ENCODE measurements around the gene KCNJ10.

KCNJ10 gene

GRCh38 chr1:160099716-160100375 is 29.9 kb upstream of the KCNJ10 start:
- DNase-seq (ENCODE audit: low read depth, low spot score), result no peak

DNA sequence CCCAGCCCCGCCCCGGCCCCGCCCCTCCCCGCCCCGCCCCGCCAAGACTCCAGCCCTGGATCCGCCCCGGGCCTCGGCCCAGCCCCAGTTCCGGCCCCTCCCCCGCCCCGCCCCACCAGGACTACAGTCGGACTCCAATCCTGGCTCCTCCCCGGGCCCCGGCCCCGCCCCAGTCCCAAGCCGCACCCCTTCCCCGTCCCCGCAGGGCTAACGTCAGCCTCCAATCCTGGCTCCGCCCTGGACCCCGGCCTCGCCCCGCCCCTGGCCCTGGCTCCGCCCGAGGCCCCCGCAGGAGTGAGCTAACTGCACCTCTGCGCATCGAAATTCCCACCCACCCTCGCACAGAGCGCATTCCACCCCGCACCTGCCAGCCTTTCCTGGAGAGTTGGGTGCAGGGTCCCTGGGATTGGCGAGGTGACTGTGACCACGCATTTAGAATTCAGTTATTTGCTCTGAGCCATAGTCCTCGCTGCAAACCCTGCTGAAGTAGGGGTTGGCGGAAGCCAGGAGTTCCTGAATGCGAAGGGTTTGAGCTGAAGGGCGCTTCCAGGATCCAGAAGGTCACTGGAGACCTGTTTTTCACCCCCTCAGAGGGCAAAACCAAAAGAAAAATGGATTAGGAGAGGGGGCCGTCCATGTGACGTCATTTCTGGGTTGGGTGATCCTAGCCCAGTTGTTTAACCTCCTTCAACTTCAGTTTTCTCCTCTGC is 29.0 kb upstream of the KCNJ10 start:
- DNase-seq (ENCODE audit: low read depth, low spot score), result peak; percentile 94

DNA sequence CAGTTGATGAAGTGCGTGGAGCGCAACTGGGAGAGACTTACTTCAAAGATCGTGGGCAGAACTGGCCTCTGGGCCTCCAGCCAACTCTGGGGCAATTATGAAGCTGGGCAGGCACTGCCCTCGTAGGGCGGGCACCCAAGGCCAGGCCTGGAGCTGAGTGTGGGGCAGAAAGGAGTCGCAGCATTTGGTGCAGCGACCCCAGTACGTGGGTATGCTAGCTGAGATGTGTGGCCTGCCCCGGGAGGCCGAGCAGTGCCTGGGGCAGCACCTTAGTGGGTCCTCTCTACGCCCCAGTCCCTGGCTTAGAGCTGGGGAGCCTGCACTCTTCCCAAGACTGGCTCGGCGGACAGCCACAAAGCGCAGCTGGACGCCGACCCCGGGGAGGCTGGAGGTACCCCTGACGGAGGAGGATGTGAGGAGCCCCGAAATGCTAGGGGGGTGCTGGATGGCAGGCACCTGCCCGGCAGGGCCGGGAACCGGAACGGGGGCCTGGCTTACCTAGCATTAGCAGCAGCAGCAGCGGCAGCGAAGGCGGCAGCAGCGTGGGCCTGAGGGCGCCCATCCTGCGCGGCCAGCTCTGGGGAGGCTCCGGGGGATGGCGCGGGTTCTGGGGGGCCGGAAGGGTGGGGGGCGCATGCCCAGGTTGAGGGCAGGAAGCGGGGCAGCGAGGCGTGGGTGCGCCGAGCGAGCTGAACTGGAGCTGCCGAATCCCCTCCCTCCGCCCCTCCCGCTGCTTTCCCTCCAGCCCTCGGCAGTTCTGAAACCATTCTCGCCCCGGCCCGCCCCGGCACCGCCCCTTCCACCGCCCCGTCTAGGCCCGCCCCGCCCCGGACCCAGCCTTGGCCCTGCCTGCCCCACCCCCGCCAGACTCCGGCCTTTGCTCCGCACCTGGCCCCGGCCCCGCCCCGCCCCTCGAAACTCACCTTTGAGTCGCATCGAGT is 28.2 kb upstream of the KCNJ10 start, which contains the start of gene IGSF8:
Gene IGSF8, minus strand, starts transcription at position 709 of the 941 bp plus-strand sequence. Its CDS starts 147 bp downstream, at position 562.
- DNase-seq (ENCODE audit: low read depth, low spot score), result peak; percentile 85

GRCh38 chr1:160097151-160097910 is 27.4 kb upstream of the KCNJ10 start:
- DNase-seq (ENCODE audit: low read depth, low spot score), result no peak

GRCh38 chr1:160096274-160097116 is 26.5 kb upstream of the KCNJ10 start:
- no peak for DNase-seq (ENCODE audit: low read depth, low spot score)

GRCh38 chr1:160095382-160096105 is 25.6 kb upstream of the KCNJ10 start:
- no peak for DNase-seq (ENCODE audit: low read depth, low spot score)

DNA sequence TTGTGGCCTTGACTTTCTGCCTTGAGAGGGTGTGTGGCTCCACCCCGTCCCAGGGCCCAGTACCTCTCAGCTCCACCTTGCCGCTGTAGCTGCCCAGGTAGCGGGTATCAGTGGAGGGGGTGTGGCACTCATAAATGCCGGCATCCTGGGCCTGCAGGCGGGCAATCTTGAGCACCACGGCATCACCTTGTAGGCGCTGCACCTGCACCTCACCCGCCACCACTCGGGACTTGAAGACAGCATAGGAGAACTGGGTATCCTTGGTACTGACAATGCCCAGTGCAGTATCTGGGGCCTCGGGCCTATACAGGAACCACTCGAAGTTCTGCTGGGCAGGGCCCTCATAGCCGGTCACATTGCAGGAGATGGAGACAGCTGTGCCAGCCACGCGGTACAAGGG is 24.8 kb upstream of the KCNJ10 start:
- DNase-seq (ENCODE audit: low read depth, low spot score), result no peak

GRCh38 chr1:160094291-160094625 is 24.3 kb upstream of the KCNJ10 start:
- no peak for DNase-seq (ENCODE audit: low read depth, low spot score)

DNA sequence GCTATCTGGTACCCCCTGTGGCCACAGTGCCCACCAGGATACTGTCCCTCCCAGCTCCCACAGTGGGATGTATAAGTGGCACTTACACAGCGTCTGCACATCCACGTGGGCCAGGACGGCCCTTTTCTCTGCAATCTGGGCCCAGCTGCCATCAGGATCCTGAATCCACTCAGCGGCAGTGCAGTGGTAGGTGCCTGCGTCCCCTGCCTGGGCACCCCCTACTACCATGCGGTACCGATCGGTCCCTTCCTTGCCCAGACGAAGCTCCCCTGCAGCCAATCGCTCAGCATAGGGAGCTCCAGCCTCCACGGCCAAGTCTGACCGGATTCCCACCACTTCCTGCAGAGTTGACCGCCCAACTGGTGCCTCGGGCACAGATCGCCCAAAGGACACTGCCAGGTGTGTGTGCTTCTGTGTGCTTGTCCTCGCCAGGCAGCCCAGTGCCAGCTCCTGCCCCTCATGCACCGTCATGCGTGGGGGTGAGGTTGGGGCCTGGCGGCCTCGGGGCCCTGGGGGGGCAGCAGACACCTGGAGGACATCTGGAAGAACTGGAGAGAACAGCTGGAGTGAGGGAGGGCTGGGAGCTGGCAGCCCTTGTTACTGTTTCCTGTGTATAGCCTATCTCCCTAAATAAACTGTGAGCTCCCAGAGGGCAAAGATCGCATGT is 23.8 kb upstream of the KCNJ10 start:
- no peak for DNase-seq (ENCODE audit: low read depth, low spot score)

DNA sequence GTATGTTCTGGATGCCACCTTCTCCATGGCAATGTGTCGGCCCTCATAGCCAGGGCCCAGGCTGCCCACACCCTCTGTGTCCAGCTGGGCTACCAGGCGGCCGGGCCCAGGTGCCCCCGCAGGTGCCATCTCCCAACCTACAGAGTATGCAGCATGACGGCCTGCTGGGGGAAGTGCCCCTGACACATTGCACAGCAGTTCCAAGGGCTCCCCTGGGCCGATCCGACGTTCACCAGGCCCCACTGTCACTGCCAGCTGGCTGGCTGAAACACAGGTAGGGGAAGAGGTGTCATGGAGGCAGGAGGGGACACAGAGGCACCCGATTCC is 23.1 kb upstream of the KCNJ10 start:
- no peak for DNase-seq (ENCODE audit: low read depth, low spot score)

DNA sequence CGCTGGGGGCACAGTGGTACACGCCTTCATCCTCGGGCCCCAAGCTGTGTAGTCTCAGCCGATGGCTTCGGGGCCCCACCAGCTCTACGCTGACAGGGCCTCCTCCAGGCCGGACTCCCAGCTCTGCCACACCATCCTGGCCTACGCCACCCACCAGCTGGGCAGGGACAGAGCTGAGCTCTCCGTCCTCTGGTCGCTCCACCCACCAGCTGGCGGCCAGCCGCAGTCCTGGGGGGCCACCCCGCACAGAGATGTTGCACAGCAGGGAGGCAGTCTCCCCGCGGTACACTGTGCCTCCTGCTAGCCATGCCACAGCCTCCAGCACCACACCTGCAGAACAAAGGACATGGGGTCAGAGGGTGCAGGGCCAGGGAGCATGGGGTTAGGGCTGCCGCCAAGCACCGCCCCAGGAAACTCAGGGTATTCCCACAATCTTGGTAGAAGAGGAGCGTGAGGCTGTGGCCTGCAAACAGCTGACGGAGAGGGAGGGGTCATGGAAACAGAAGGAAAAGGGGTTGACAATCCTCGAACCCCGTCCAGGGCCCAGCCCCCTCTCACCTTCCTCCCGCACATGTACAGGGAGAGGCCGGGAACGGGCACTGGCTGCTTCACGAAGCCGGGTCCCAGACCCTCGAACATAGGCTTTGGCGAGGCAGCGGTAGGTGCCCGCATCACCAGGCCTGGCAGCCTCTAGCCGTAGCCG is 22.6 kb upstream of the KCNJ10 start:
- no peak for DNase-seq (ENCODE audit: low read depth, low spot score)

GRCh38 chr1:160091666-160092223 is 21.8 kb upstream of the KCNJ10 start:
- DNase-seq (ENCODE audit: low read depth, low spot score), result no peak

- DNase-seq (ENCODE audit: low read depth, low spot score), result no peak
Measured at GRCh38 chr1:160090760-160091159, 20.8 kb upstream of the KCNJ10 start.

DNA sequence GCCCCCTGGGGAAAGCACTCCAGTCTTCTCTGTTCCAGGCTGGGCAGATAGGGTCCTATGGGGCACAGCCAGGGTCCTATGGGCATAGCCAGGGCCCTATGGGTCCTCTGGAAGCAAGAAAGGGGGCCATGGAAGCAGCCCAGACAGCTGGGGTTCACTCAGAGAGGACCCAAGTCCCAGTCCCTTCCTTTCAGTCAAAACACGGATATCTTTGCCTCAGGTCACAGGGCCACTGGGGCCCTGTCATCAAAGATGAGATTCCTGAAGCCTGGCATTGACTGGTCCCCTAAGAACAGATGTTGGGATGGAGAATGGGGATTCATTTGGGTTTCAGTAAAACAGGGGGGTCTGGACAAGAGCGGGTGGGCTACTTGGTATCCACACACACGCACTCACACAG is 19.9 kb upstream of the KCNJ10 start:
- no peak for DNase-seq (ENCODE audit: low read depth, low spot score)

GRCh38 chr1:160087118-160087662 is 17.2 kb upstream of the KCNJ10 start:
- DNase-seq (ENCODE audit: low read depth, low spot score), result no peak

GRCh38 chr1:160086456-160086892 is 16.5 kb upstream of the KCNJ10 start:
- DNase-seq (ENCODE audit: low read depth, low spot score), result no peak

DNA sequence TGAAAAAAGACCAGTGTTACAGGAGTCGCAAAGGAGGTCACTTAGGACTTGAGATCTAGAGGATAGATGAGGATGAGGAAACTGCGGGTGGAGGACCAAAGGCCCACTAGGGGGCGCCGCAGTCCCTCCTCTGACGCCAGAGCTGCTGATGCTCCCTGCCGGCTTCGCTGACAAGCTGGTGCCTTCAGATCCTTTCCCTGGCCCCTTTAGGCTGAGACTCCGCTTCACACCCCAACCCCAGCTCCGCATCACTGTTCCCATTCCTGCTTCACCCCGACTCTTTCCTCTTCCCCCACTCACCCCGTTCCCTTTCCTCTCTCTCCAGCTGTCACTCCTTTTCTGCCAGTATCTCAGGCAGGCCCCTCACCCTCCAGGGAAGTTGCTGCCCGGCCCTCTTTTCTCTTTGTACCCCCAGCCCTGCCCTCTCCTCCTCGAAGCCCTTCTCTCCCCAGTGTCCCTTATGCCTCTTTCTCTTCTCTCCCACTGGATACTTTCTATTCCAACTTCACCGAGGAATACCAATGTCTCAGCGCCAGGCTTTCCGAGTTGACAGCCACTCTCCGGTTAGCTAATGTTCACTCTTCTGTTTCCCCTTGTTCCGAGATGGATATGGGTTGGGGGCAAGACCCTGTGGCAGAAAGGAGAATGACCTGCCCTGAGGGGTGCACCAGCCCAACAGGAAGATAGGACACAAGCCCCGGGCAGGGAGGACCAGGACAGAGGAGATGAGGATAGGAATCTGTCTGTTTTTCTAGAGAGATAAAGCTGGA is 15.9 kb upstream of the KCNJ10 start:
- DNase-seq (ENCODE audit: low read depth, low spot score), result peak; percentile 51
